Measurements from ENCODE around the gene SPO11. TPM values are rescaled to one million over a fixed set of nuclear protein-coding genes. Genes with fewer than 3 reads are reported as not detected.
A peak's percentile ranks its signal among the peaks of the same experiment; 100 is the strongest.
"Not testable (repeated sequence)": the region's sequence is repeated elsewhere in the genome, so short reads cannot be mapped to it uniquely, and the experiment has no call there.

The SPO11 gene
- total RNA-seq, 1 donor from 2014 or later: not detected

DNA sequence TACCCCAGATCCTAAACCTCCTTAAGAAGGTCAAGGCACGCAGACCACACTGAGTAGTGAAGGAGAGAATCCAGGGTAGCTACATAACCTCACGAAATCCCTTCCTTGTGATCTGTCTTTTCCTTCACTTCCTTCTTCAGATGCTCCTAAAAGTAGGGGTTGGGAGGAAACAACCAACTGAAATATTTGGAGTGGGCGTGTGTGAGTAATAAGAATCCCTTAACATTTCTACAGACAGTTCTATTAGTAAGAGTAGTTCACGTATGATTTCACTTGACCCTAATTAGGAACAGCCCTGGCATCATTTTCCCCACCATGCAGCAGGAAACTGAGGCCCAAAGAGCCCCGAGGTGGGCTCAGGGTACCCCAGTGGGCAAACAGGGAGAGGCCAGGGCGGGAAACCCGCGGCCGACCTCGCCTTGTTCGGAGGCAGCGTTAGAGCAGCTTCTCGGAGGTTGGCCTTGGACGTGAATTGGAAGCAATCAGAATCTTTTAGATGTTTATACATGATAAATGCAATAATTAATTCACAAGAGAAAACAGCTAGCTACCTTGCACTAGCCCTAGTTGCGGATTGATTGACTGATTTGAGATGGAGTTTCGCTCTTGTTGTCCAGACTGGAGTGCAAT is 20.6 kb downstream of the SPO11 start:
- DNase-seq (ENCODE audit: low read depth): no peak
- no peak overlapping the region for H3K4me3 ChIP-seq (ENCODE audit: low read depth, low read length)
- TF ChIP-seq, protein P1, sequence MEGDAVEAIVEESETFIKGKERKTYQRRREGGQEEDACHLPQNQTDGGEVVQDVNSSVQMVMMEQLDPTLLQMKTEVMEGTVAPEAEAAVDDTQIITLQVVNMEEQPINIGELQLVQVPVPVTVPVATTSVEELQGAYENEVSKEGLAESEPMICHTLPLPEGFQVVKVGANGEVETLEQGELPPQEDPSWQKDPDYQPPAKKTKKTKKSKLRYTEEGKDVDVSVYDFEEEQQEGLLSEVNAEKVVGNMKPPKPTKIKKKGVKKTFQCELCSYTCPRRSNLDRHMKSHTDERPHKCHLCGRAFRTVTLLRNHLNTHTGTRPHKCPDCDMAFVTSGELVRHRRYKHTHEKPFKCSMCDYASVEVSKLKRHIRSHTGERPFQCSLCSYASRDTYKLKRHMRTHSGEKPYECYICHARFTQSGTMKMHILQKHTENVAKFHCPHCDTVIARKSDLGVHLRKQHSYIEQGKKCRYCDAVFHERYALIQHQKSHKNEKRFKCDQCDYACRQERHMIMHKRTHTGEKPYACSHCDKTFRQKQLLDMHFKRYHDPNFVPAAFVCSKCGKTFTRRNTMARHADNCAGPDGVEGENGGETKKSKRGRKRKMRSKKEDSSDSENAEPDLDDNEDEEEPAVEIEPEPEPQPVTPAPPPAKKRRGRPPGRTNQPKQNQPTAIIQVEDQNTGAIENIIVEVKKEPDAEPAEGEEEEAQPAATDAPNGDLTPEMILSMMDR (conservative IDR thresholded peaks at IDR 0.05; ENCODE audit: low read depth, low read length): no peak

DNA sequence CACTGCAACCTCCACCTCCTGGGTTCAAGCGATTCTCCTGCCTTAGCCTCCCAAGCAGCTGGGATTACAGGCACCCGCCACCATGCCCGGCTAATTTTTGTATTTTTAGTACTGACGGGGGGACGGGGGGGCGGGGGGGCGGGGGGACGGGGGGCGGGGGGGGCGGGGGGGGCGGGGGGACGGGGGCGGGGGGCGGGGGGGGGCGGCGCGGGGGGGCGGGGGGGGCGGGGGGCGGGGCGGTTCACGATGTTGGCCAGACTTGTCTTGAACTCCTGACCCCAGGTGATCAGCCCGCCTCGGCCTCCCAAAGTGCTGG is 21.1 kb downstream of the SPO11 start:
- H3K4me3 ChIP-seq (ENCODE audit: low read depth, low read length): peak overlapping the region; percentile 100
- DNase-seq (ENCODE audit: low read depth): not testable (repeated sequence)

DNA sequence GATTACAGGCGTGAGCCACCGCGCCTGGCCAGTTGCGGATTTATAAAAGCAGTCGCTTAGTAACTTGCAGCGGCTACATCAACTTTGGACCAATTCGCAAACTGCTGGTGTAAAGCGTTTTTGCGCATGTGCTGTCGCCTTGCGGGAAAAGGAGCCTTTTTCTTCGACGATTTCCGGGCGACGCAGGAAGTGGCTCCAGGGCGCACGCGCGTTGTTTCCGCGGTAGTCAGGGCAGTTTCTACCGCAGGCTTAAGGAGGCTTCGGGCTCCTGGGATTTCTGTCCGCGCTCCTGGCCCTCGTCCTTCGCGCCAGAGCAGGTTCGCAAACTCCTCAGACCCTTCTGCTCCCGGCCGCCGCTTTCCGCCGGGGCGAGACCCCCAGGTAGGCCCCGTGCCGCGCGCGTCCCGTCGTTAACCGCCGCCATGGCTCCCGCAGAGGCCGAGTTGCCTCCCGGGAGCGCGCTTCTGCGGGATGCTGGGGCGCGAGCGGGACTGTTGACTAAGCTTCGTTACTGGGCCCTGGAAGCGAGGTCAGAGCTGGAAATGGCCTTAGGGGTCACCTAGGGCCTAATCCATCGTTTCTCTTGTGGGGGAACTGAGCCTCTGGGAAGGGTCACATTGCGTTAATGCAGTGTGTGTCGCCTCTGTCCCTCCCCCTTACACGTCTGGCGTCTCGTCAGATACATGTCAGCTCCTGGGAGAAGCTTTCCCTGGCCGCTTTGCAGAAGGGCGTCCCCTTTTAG is 21.6 kb downstream of the SPO11 start, which contains the start of gene RAE1:
Gene RAE1, plus strand, starts transcription at position 214 of the 742 bp plus-strand sequence. CDS start 2,784 bp downstream, outside the sequence.
- peak; percentile 75 for DNase-seq (ENCODE audit: low read depth)
- TF ChIP-seq, protein P1 (conservative IDR thresholded peaks at IDR 0.05; ENCODE audit: low read depth, low read length): no peak
- peak within 1 kb of the TSS; percentile 100 for H3K4me3 ChIP-seq (ENCODE audit: low read depth, low read length)

DNA sequence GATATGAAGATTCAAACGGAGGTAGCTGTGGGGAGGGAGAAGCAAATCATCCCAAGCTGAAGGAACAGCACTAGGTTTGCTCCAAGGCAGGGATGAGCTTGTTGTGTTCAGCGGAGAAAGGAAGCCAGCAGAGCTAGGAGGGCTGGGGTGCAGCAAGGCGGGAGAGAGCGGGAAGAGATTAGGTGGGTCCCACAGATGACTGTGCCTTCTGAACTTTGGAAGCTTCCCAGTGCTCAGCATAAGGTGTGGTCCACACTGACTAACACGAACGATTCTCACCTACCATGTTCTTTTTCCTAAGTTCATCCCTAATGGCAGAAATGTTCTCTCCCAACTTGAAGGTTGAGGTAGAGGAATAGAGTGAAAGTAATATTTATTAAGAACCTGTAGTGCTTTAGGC is 22.7 kb downstream of the SPO11 start:
- DNase-seq (ENCODE audit: low read depth): no peak
- TF ChIP-seq, protein P1 (conservative IDR thresholded peaks at IDR 0.05; ENCODE audit: low read depth, low read length): no peak
- peak overlapping the region; percentile 100 for H3K4me3 ChIP-seq (ENCODE audit: low read depth, low read length)

DNA sequence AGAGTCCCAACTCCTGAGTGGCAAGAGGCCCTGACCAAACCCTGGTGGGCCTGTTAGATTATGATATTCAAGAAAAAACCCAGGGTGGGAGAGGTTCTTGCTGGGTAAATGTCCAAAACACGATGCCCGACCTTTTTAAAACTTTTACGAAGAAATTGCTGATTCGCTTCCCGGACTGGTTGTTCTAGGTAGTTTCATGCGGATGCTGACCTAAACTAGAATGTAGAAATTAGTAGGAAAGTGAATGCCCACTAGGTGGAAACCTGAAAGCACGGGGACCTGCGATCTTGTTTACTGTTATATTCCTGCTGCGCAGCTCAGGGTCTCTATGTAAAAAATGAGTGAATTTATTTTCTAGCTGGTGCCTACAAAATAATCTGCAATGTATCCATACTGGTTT is 23.7 kb downstream of the SPO11 start:
- H3K4me3 ChIP-seq (ENCODE audit: low read depth, low read length): no peak overlapping the region
- DNase-seq (ENCODE audit: low read depth): no peak
- TF ChIP-seq, protein P1 (conservative IDR thresholded peaks at IDR 0.05; ENCODE audit: low read depth, low read length): no peak

DNA sequence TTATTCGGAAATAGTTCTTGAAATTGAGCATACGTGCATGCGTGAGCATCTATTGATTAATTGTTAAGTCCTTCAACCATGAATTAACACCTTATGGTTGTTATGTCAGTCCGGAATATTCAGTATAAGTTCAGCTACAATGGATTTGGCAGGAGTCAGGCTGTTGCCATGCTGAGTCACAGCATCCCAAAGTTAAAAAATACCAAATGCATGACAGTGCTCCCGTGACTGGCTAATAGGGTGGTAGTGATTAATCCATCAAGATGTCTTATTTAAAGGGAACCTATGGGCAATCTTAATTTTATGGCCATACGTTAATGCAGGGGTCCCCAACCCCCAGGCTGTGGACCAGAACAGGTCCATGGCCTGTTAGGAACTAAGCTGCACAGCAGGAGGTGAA is 31.9 kb downstream of the SPO11 start:
- TF ChIP-seq, protein P1 (conservative IDR thresholded peaks at IDR 0.05; ENCODE audit: low read depth, low read length): no peak
- no peak overlapping the region for H3K4me3 ChIP-seq (ENCODE audit: low read depth, low read length)
- DNase-seq (ENCODE audit: low read depth): peak; percentile 32

DNA sequence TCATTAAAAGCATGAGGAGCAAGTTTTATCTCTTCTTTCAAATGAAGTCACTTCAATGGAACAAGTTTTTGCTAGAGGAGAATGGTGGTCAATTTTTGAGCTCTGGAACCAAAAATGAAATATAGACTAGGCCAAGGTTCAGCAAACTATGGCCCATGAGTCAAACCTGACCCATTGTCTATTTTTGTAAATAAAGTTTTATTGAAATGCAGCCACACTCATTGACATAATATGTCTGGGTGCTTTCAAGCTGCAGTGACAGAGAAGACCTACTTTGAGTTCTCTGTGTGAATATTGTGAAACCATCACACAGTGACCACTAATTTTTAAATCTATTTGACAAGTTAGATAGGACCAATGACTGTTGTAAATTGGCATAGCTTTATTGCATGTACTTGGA is 34.8 kb downstream of the SPO11 start:
- TF ChIP-seq, protein P1 (conservative IDR thresholded peaks at IDR 0.05; ENCODE audit: low read depth, low read length): no peak
- DNase-seq (ENCODE audit: low read depth): no peak
- no peak overlapping the region for H3K4me3 ChIP-seq (ENCODE audit: low read depth, low read length)
